HPDE6-E6E7 (cell line): ENCODE measurements around the gene MINDY3.
"Not testable (repeated sequence)": the region's sequence is repeated elsewhere in the genome, so short reads cannot be mapped to it uniquely, and the experiment has no call there.

Experiments used
- DNase-seq: peaks from one replicate; pipeline ENCODE4 v3.0.0; 2011; ENCODE audit warnings: missing footprints; ENCODE audit errors: extremely low spot score

The MINDY3 gene

DNA sequence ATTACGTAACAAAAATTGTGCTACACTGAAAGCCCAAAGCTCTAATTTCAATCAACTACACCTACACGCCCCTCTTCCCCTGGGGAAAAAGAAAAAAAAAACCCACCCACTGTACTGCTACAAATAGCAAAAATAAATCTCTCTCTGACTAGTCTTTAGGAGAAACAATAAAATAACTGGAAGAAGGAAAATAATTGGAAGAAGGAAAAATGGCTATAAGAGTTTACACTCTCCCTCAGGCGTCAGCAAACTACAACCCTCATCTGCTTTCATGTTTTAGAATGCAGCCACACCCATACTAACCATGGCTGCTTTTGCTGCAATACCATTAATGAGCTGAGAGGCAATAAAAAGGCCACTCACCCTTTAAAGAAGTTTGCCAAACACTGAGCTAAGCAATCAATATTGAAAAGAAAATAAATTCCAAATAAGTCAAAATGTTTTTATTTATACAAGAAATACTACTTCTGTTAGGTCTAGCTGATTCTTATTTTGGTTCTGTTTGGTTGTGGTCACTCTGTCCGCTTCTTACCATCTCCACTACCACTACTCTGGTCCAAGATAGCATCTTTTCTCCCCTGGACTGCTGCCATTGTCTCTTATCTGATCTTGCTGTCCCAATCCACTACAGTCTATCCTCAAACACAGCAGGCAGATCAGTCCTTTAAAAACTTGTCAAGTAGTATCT lies 3.8 kb downstream of the MINDY3 start:
- no peak for DNase-seq

DNA sequence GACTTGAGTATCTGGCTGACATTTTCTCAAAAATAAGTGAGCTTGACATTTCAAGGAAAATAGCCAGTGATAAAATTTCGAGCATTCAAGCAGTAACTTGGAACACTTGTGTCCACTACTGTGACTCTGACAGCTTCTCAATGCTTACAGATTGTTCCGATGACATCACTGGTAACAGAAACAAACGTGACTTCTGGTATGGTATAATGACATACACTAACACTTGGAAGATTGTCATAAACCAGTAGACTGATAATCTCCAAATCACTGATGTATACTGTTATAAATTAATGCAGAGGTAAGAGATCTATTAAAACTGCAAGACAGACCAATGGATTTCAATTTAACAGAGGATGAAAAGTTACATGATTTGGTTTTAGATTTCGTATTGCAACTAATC lies 6.5 kb downstream of the MINDY3 start:
- no peak for DNase-seq

GRCh38 chr10:15852111-15852557 lies 8.2 kb downstream of the MINDY3 start:
- DNase-seq, result no peak

- not testable (repeated sequence) for DNase-seq
Measured at GRCh38 chr10:15850337-15850978, 9.8 kb downstream of the MINDY3 start.

GRCh38 chr10:15849316-15849715 lies 11.0 kb downstream of the MINDY3 start:
- no peak for DNase-seq

- no peak for DNase-seq
Measured at GRCh38 chr10:15847481-15847880, 12.8 kb downstream of the MINDY3 start.

- DNase-seq, result no peak
Measured at GRCh38 chr10:15844517-15844916, 15.8 kb downstream of the MINDY3 start.

GRCh38 chr10:15843695-15844094 lies 16.6 kb downstream of the MINDY3 start:
- no peak for DNase-seq

DNA sequence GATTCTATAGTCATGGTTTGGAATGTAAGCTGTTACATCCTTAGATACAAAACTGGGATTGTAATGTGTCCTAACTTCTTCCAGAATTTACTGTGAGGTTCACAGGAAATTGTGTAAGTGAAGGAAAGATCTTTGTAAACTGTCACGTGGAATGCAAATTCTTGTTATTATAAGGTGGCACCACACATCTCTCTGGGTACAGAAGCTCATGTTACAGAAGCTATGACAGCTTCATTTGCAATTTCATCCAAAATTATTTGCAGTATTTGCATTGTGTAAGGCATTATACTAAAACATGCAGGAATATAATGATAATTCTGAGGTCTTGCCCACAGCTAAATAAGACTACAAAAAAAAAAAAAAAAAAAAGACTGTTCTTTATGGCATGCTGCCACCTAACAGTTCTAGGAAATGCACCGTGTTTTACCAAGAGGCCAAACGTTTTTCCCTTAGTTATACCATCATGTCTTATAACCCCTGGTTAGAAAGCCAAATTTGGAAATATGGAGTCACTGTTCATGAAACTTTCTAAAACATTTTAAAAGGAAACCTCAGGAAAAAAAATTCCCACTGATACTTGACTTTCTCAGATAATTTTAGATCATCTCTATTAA lies 17.6 kb downstream of the MINDY3 start:
- DNase-seq, result no peak

- DNase-seq, result no peak
Measured at GRCh38 chr10:15841696-15842095, 18.6 kb downstream of the MINDY3 start.

GRCh38 chr10:15836807-15837206 lies 23.5 kb downstream of the MINDY3 start:
- DNase-seq, result no peak

GRCh38 chr10:15829495-15829894 lies 30.8 kb downstream of the MINDY3 start:
- no peak for DNase-seq

DNA sequence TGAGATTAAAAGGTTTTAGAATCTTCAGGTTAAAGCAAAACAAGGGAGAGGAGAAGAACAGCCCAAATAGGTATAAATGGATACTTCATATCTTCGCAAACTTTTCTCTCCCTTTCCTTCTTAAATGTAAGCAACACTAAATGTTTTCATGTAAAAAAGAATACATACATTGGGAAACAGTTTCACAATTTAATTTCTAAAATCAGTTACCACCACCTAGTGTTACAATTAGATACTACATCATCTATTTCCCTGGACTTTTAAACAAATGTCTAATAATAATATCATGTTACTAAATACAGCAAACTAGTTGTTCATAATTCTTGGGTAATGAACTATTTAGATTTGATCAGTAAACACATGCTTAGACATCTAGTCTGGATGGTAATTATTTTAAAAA lies 35.8 kb downstream of the MINDY3 start:
- DNase-seq, result no peak

- no peak for DNase-seq
Measured at GRCh38 chr10:15822131-15822530, 38.2 kb downstream of the MINDY3 start.

- no peak for DNase-seq
Measured at GRCh38 chr10:15821046-15821683, 39.1 kb downstream of the MINDY3 start.

- no peak for DNase-seq
Measured at GRCh38 chr10:15817409-15818046, 42.8 kb downstream of the MINDY3 start.

DNA sequence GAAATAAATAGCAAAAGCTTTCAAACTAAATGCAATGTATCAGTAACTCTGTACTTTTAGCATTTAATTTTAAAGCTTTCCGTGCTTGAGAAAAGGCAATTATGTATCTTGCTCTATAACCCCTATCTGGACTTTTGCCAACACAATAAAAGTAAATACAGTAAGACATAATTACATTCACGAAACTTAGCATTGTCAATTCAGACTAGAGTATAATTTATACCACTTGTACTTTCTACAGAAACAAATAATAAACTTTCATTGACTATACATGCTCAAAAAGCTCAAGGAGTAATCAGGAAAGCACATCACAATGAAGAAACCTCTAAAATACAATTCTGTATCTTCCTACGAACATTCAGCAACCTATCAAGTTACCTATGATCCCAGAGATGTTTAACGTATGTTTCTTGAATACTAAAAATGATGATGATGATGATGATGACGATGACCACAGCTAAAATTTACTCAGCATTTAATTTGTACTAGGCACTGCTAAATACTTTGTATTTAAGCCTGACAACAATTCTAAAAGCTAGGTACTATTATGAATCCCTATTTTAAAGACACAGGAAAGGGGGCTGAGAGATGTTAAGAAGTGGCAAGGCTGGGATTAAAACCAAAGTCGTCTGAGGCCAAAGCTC lies 44.9 kb downstream of the MINDY3 start:
- DNase-seq, result no peak

DNA sequence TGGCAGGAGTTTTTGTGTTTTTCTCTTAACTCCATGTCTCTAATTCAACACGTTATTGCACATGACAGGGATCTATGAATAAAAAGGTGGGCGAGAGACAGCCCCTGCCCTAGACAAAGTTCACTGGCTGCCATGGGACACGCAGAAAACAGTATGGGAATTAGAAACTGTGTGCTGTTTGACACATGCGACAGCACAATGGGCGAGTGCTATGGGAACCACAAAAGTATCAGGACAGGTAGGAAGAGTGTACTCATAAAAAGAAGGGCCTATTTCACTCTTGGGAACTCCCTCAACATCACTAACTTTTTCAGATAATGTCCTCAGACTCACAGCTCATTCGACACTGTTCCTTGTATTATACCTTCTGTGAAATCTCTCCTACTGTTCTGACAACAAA lies 45.7 kb downstream of the MINDY3 start:
- no peak for DNase-seq

DNA sequence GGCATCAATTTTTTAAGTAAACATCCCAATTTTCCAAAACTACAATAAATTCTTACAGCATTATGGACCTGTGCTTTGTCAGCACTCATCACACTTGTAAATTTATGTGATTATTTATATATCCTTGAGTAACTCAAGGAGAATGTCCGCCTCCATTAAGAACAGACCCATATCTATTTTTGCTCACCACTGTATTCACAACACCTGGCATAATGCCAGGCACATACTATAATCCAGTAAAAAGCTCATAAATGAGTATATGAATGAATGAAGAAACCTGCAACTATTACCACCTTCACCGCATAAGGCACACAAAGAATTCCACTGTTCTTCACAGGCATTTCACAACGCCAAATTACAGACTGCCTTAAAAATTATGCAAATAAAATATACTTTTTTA lies 46.9 kb downstream of the MINDY3 start:
- DNase-seq, result no peak

DNA sequence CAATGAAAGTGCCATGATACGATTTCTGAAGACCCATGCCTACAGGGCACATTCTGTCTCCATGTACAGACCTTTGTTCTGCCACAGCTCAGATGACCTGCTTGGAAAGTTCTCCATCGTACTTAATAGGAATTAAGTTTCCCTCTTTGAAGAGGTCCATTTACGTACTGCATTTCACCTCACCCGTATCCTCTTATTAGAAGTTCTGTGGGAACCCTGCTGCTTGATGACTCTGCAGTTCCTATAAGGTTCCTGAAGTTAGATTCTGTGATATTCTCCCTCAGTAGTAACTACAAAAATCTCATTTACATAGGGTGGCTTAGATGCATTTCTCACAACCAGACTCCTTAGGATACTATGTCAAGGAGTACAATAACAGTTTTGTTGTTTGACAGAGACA lies 50.9 kb downstream of the MINDY3 start:
- DNase-seq, result no peak

DNA sequence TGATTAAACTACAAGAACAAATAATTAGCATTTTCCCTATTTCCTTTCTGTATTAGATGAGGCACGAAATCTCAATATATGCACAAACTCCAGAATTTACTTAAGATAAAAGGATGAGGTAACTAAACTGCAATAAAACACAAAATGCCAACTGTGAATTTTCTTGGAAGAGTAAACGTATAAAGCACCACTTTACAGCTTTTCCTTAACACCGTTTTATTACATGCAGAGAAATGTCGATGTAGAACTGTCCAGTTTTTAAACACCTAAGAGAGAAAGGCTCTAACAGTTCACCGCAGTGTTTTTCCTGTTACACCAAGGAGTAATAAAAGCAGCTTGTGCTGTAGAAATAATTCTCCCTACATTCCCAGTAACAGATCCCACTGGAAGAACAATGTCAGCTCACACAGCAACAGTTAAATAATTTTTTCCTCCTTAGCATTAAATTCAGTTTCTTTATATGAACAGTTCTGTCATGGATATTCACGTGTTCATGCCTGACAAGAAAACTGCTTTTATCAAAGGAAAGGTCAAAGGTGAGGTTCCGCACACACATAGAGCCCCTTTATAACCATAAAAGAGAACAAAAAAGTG lies 52.0 kb downstream of the MINDY3 start:
- no peak for DNase-seq
